ENCODE measurements around the gene NTPCR.
"Not testable (repeated sequence)": the region's sequence is repeated elsewhere in the genome, so short reads cannot be mapped to it uniquely, and the experiment has no call there.

Gene NTPCR, protein sequence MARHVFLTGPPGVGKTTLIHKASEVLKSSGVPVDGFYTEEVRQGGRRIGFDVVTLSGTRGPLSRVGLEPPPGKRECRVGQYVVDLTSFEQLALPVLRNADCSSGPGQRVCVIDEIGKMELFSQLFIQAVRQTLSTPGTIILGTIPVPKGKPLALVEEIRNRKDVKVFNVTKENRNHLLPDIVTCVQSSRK

GRCh38 chr1:232950197-232951176 lies at the start of gene NTPCR:
NTPCR (plus strand) TSS chr1:232950611; CDS start chr1:232950711, 100 bp downstream.
- DNase-seq = peak; percentile 96

- no peak for DNase-seq
These were observed 49.6 kb upstream of the NTPCR start for GRCh38 chr1:232900818-232901217.

DNA sequence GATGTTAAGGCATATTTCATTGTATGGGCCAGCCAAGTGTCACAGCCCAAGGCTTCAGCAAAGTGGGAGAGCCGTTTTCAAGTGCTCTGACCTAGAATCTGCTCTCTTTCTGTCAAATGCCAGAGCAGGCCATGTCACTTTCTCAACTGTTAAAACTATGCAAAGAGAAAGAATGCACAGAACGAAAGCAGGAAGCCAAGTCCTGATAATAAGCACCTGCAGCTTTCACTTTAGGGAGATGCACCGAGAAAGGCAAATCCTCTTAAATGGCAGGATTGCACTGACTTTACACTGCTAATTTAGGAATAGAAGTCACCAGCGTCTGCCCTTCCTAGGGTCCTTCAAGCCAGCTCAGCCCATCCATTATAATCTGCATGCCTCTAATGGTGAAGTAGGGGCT lies 49.2 kb upstream of the NTPCR start:
- no peak for DNase-seq

DNA sequence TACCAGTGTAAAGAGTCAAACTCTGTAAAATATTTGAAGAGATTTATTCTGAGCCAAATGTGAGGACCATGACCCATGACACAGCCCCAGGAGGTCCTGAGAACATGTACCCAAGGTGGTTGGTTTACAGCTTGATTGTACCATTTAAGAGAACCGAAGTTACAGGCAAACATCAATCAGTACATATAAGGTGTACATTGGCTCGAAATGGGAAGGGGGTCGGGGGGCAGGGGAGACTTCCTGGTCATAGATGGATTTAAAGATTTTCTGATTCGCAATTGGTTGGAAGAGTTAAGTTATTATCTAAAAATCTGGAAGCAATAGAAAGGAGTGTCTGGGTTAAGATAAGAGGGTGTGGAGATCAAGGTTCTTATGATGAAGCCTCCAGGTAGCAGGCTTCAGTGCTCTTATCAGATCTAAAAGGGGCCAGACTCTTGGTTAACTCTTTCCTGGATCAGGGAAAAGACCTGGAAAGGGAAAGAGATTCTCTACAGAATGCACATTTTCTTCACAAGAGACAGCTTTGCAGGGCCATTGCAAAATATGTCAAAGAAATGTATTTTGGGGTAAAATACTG lies 47.5 kb upstream of the NTPCR start:
- no peak for DNase-seq

DNA sequence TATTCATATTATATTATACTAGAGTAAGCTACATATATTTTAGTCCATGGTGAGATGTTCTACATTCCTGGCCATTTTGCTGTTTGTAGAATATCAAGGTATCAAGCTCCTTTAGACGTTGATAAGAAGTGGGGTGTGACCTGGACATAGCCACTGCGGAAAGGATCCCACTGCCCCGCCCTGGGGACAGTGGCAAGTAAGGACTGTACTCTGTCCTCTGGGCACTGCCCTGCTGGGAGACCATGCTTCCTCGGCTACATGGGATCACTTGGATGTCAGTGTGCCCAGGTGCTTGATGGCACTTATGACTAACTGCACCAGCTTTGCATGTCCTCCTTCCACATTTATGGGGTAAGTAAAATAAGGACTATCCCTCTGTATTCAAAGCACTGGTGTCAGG lies 46.3 kb upstream of the NTPCR start:
- DNase-seq = no peak

- peak; percentile 76 for DNase-seq
These were observed 45.8 kb upstream of the NTPCR start for GRCh38 chr1:232904566-232904965.

GRCh38 chr1:232905331-232906034 lies 44.9 kb upstream of the NTPCR start:
- DNase-seq = peak; percentile 39

- no peak for DNase-seq
These were observed 44.0 kb upstream of the NTPCR start for GRCh38 chr1:232906441-232906840.

- DNase-seq = no peak
These were observed 41.6 kb upstream of the NTPCR start for GRCh38 chr1:232908831-232909230.

GRCh38 chr1:232909752-232910151 lies 40.7 kb upstream of the NTPCR start:
- DNase-seq = no peak

DNA sequence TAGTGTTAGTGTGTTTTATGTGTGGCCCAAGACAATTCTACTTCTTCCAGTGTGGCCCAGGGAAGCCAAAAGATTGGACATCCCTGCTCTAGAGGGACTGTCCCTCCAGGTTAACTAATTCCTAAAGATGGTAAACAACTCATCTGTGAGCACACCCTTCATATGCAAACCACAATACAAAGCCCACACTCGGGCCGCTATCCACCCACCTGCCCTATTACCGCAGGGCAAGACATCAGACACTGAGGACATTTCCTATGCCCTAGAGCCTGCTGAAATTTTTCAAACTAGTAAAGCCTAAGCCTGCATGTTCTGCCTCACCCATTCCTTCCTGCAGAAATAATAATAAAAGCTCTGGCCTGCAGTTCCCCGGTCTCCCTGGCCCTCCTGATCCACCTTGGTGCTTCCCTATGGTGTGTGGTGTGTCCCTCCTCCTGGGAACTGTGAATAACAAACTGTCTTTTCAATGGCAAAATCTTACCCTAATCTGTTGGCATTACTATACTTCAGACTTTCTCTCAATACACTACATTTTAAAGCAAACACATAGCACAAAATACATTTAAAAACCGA lies 39.3 kb upstream of the NTPCR start:
- no peak for DNase-seq

- DNase-seq = no peak
These were observed 37.4 kb upstream of the NTPCR start for GRCh38 chr1:232912845-232913580.

DNA sequence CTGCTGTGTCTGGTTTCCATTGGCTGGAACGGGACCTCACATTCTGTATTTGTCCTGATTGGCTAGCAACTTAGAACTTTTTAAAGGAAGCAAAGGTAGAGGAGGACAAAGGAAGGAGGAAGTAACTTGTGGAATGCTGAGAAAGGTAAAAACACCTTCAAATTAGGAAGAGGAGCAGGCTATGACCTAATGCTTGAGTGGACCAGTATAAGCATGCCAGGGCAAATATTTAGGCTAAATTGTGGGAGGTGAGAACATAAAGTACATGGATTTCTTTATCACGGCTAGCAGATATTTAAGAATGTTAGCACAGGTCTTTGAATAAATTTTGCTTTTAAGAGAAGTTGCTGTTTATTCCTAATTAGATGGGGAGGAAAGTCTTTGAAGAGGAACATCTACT lies 36.1 kb upstream of the NTPCR start:
- DNase-seq = not testable (repeated sequence)

- no peak for DNase-seq
These were observed 35.2 kb upstream of the NTPCR start for GRCh38 chr1:232915212-232915611.

- DNase-seq = no peak
These were observed 33.4 kb upstream of the NTPCR start for GRCh38 chr1:232917053-232917452.

GRCh38 chr1:232921381-232921780 lies 29.0 kb upstream of the NTPCR start:
- DNase-seq = no peak

DNA sequence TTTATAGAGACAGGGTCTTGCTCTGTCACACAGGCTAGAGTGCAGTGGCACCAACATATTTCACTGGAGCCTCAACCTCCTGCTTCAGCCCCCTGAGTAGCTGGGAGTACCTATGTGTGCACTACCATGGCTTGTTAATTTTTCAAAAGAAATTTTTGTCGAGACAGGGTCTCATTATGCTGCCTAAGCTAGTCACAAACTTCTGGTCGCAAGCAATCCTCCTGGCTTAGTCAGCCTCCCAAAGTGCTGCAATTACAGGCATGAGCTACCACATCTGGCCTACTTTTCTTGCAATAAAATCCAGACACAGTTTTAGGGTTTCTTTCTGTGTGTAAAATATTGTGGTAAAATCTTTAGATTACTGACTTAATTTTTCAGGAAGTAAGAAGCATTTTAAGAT lies 27.9 kb upstream of the NTPCR start:
- DNase-seq = no peak

DNA sequence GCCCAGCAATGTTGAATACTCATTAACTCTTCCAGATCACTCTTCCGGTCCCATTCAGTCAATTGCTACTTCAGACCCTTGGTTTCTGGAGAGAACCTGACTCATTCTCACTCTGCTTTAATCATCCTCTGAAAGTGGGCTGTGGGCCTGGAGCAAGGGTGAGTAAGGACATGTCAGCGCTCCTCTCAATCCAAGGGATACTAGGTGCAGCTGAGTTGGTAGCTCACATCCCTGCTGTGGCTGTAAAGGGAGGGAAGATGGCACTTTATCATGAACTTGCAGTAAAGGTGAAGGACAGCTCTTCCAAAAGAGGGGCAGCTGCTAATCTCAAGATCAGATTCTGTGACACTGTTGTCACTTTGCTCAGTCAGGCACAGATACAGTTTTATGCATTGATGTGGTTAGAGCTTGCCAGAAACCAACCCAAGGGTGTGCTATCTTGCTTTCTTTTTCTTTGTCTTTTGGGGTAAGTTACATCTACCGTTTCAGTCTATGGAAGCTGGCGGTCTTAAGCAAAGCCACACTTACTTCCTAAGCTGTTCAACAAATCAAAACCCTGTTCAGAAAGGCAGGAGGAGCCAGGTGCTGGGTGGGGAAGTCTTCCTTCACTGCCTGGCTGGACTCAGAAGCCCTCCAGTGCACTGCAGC lies 26.5 kb upstream of the NTPCR start:
- peak; percentile 74 for DNase-seq

GRCh38 chr1:232924874-232925273 lies 25.5 kb upstream of the NTPCR start:
- DNase-seq = no peak

- no peak for DNase-seq
These were observed 24.8 kb upstream of the NTPCR start for GRCh38 chr1:232925421-232926220.

- not testable (repeated sequence) for DNase-seq
These were observed 23.2 kb upstream of the NTPCR start for GRCh38 chr1:232927166-232927565.

Measured in activated CD4-positive, alpha-beta T cell treated with anti-CD3 and anti-CD28 coated beads, Interleukin-2, amount 50 U/mL, for 16 hours (primary cell).